ENCODE measurements around the gene HLA-DOA. TPM values are rescaled to one million over a fixed set of nuclear protein-coding genes. Genes with fewer than 3 reads are reported as not detected.

HLA-DOA gene
- total and polyA plus RNA-seq, 10 of the 15 experiments (the other 5 are each of a cell fraction or from before 2014, with no cell fraction given): 8.8 to 108 (median 58.3) TPM

DNA sequence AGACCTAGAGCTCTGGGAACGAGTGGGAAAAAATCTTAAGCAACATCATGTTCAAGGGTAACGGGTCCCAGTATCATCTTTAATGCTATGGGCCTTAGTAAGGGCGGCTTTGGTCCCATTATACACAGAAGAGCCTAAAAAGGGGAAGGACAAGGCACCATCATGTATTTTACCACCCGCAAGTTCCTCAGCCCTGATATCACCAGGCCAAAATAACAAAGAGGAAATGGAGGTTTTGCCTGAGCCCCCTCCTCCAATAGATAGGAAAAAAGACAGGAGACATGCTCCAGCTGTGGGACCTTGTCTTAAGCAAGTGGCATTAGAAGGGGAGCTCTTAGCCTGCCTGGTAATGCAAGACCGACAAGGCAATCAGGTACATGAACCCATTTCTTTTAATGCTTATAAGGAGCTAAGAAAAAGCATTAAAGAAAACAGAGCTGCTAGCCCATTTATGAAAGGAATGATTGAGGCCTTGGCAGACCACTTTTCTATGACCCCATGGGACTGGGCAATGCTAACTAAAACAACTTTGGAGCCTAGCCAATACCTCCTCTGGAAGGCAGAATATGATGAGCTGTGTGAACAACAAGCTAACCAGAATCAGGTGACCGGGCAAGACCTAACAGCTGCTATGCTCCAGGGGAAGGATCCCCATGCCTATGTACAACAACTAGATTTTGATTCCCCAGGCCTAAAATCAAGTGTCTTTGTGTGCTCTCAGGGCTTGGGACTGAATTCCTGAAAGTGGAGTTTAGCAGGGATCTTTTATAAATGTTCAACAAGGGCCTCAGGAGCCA, 40.8 kb upstream of the HLA-DOA start:
- ChIA-PET RAD21 (ENCODE audit: unreplicated experiment) (interaction anchor here (0.5 to 3.4 kb wide), 12 partner anchors 12 to 1226 kb away, joined by 3 to 14 read pairs (median 5); partner anchors contain the start of genes HLA-DPB1 and TAP2), SMC1A (ENCODE audit: uncharacterized antibody, unreplicated experiment) (interaction anchor here (0.9 to 5.5 kb wide), 14 partner anchors 7 to 147 kb away, joined by 3 to 44 read pairs (median 6); partner anchors contain the start of gene HLA-DPA1), POLR2A (interaction anchor here (1.1 to 4.8 kb wide), 6 partner anchors 9 to 34 kb away, joined by 3 to 31 read pairs (median 12); partner anchors contain the start of gene HLA-DPA1), CTCF (interaction anchor here (0.8 to 6.1 kb wide), 18 partner anchors 7 to 100 kb away, joined by 3 to 73 read pairs (median 11); partner anchors contain the start of genes HLA-DPA1 and HLA-DPB1)
- no TSS peak for BruUV-seq (replicated peaks)
- no peak for ATAC-seq
- Histone ChIP-seq H3K79me2 (ENCODE audit: control insufficient read depth, insufficient read depth, low read length) (no peaks in the 10 kb centered on the region), H3K4me1 (ENCODE audit: control insufficient read depth, insufficient read depth, low read length) (no peaks in the 10 kb centered on the region), H3K27me3 (replicated peaks in 1 of 2; ENCODE audit: control insufficient read depth in 2 of 2, insufficient read depth in 2 of 2, low read length in 1 of 2) (no peaks in the 10 kb centered on the region), H3K4me3 (no peak overlapping the region), H2AFZ (ENCODE audit: control insufficient read depth, low read depth, low read length) (no peak overlapping the region), H3K9me3 (replicated peaks; ENCODE audit: control insufficient read depth, insufficient read depth, low read length) (no peaks in the 10 kb centered on the region), H4K20me1 (ENCODE audit: control insufficient read depth, insufficient read depth) (no peaks in the 10 kb centered on the region), H3K36me3 (ENCODE audit: control insufficient read depth in 2 of 2, insufficient read depth in 2 of 2, low read length in 1 of 2) (no peaks in the 10 kb centered on the region), H3K9ac (ENCODE audit: control insufficient read depth, insufficient read depth, low read length) (no peak overlapping the region), H3K4me2 (ENCODE audit: control insufficient read depth, insufficient read depth) (no peak overlapping the region), H3K27ac (ENCODE audit: control insufficient read depth, insufficient read depth) (no peak overlapping the region)
- intact Hi-C loops (cut with micrococcal nuclease; ENCODE audit: unreplicated experiment) (no loop called here), in situ Hi-C loops (cut with MboI) (loop anchor here (25.0 kb wide), 1 partner anchor 1612 kb away; no protein-coding TSS in a partner anchor)
- WGBS (ENCODE audit: insufficient coverage, insufficient replicate concordance, low lambda C conversion rate, missing lambda C conversion rate): 64% methylated on average over 5 of the region's 6 CpGs
- FAIRE-seq: no peak
- no peak for DNase-seq (ENCODE audit: low read depth, low spot score)
- no peak for TF ChIP-seq DPF2 (IDR thresholded peaks at IDR 0.05)
- TF ChIP-seq, protein P1, sequence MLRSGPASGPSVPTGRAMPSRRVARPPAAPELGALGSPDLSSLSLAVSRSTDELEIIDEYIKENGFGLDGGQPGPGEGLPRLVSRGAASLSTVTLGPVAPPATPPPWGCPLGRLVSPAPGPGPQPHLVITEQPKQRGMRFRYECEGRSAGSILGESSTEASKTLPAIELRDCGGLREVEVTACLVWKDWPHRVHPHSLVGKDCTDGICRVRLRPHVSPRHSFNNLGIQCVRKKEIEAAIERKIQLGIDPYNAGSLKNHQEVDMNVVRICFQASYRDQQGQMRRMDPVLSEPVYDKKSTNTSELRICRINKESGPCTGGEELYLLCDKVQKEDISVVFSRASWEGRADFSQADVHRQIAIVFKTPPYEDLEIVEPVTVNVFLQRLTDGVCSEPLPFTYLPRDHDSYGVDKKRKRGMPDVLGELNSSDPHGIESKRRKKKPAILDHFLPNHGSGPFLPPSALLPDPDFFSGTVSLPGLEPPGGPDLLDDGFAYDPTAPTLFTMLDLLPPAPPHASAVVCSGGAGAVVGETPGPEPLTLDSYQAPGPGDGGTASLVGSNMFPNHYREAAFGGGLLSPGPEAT (IDR thresholded peaks at IDR 0.05; ENCODE audit: low read depth): no peak
- TF ChIP-seq SMAD1 (IDR thresholded peaks at IDR 0.05; ENCODE audit: low read depth, partially characterized antibody): no peak
- TF ChIP-seq EZH2 (IDR thresholded peaks at IDR 0.05; ENCODE audit: borderline replicate concordance, control insufficient read depth, low read depth, low read length): no peak
- TF ChIP-seq, protein P2, sequence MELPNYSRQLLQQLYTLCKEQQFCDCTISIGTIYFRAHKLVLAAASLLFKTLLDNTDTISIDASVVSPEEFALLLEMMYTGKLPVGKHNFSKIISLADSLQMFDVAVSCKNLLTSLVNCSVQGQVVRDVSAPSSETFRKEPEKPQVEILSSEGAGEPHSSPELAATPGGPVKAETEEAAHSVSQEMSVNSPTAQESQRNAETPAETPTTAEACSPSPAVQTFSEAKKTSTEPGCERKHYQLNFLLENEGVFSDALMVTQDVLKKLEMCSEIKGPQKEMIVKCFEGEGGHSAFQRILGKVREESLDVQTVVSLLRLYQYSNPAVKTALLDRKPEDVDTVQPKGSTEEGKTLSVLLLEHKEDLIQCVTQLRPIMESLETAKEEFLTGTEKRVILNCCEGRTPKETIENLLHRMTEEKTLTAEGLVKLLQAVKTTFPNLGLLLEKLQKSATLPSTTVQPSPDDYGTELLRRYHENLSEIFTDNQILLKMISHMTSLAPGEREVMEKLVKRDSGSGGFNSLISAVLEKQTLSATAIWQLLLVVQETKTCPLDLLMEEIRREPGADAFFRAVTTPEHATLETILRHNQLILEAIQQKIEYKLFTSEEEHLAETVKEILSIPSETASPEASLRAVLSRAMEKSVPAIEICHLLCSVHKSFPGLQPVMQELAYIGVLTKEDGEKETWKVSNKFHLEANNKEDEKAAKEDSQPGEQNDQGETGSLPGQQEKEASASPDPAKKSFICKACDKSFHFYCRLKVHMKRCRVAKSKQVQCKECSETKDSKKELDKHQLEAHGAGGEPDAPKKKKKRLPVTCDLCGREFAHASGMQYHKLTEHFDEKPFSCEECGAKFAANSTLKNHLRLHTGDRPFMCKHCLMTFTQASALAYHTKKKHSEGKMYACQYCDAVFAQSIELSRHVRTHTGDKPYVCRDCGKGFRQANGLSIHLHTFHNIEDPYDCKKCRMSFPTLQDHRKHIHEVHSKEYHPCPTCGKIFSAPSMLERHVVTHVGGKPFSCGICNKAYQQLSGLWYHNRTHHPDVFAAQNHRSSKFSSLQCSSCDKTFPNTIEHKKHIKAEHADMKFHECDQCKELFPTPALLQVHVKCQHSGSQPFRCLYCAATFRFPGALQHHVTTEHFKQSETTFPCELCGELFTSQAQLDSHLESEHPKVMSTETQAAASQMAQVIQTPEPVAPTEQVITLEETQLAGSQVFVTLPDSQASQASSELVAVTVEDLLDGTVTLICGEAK (IDR thresholded peaks at IDR 0.05; ENCODE audit: borderline replicate concordance): no peak
- TF ChIP-seq PAX5 (IDR thresholded peaks at IDR 0.05; ENCODE audit: borderline replicate concordance, low read depth, low read length): no peak
- TF ChIP-seq E4F1 (IDR thresholded peaks at IDR 0.05; ENCODE audit: borderline replicate concordance, partially characterized antibody): no peak
- TF ChIP-seq CHD1 (IDR thresholded peaks at IDR 0.05; ENCODE audit: low read depth, low read length): no peak
- no peak for TF ChIP-seq KDM1A (IDR thresholded peaks at IDR 0.05; ENCODE audit: borderline replicate concordance)
- TF ChIP-seq ETV6 (conservative IDR thresholded peaks at IDR 0.05 in 1 of 2, IDR thresholded peaks at IDR 0.05 in 1 of 2; ENCODE audit: borderline replicate concordance in 1 of 2, low read depth in 1 of 2): no peak
- no peak for TF ChIP-seq POLR2AphosphoS5 (IDR thresholded peaks at IDR 0.05; ENCODE audit: low read length)
- no peak for TF ChIP-seq FOS (IDR thresholded peaks at IDR 0.05; ENCODE audit: borderline replicate concordance, extremely low read depth, insufficient read length)
- no peak for TF ChIP-seq TARDBP (IDR thresholded peaks at IDR 0.05; ENCODE audit: borderline replicate concordance)
- no peak for TF ChIP-seq GATAD2B (conservative IDR thresholded peaks at IDR 0.05; ENCODE audit: low read depth)
